Measurements from ENCODE around the gene VWA1. TPM values are rescaled to one million over a fixed set of nuclear protein-coding genes. Genes with fewer than 3 reads are reported as not detected.
"Not testable (repeated sequence)": the region's sequence is repeated elsewhere in the genome, so short reads cannot be mapped to it uniquely, and the experiment has no call there.

The VWA1 gene
- total RNA-seq, 4 donors from 2014 or later, result 29.4 to 82.0 (median 51.6) TPM

DNA sequence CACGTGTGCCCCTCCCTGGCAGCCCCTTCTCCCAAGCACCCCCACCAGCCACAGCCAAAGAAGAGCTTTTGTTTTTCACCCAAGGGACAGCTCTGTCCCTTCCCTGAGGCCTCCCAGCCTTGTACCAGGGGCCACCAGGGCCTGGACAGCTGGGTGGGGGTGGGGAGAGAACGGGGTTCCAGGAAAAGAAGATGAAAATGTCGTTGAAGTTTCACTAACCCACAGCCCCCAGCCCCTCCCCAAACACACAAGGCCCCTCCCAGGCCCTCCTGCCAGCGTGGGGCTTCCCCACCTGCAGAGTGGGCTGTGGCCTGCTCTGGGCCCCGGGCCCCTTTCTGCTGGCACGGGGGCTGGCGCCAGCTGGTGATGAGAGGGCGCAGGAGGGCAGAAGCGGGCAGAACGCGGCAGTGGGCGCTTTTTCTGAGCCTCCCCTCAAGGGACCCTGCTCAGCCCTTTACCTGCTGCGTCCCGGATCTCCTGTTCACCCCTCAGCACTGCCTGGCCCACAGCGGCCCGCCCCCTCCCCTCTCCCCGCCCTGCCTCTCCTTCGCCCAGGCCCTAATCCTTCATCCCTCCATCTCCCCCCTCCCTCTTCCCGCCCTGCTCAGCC lies 8.9 kb upstream of the VWA1 start:
- no peak overlapping the region for H3K4me3 ChIP-seq
- intact Hi-C loops (cut with DNase I; ENCODE audit: low total_unique reads), result no loop called here
- in situ Hi-C loops (cut with MboI; ENCODE audit: low pct_ligation_motif_present in 1 of 4, low pct_unique_long_range_greater_than_20kb in 1 of 4, low sequenced_read_pairs in 3 of 4), result no loop called here

GRCh38 chr1:1427106-1427819 lies 8.2 kb upstream of the VWA1 start:
- no peak for DNase-seq
- intact Hi-C loops (cut with DNase I; ENCODE audit: low total_unique reads) (no loop called here), in situ Hi-C loops (cut with MboI; ENCODE audit: low pct_ligation_motif_present in 1 of 4, low pct_unique_long_range_greater_than_20kb in 1 of 4, low sequenced_read_pairs in 3 of 4) (no loop called here)
- TF ChIP-seq POLR2AphosphoS5 (IDR thresholded peaks at IDR 0.05) (no peak), POLR2A (IDR thresholded peaks at IDR 0.05) (no peak), CTCF (IDR thresholded peaks at IDR 0.05) (no peak), EP300 (IDR thresholded peaks at IDR 0.05; ENCODE audit: low read depth) (no peak)
- Histone ChIP-seq H3K4me3 (peak overlapping the region in 3 of 4 donors; percentile 36 to 43 (median 43)), H3K4me1 (peaks cover 25 to 32% (median 30%) of the 10 kb centered on the region in 4 donors), H3K27ac (peak overlapping the region; percentile 62 to 75 (median 70)), H3K27me3 (peaks cover 24% of the 10 kb centered on the region), H3K9me3 (no peaks in the 10 kb centered on the region), H3K36me3 (no peaks in the 10 kb centered on the region)
- WGBS, 2 donors (ENCODE audit: low coverage in 1 of 2), result 28% methylated on average over 19 of the region's 66 CpGs; no CpG with 5 or more reads in 1 of the 2 donors

More for the DNA sequence above, 8.9 kb upstream of the VWA1 start:
- no peak for TF ChIP-seq CTCF (IDR thresholded peaks at IDR 0.05)
- TF ChIP-seq POLR2A (IDR thresholded peaks at IDR 0.05), result no peak
- TF ChIP-seq POLR2AphosphoS5 (IDR thresholded peaks at IDR 0.05), result no peak
- TF ChIP-seq EP300 (IDR thresholded peaks at IDR 0.05; ENCODE audit: low read depth), result no peak
- Histone ChIP-seq H3K27me3 (peaks cover 24% of the 10 kb centered on the region), H3K9me3 (no peaks in the 10 kb centered on the region), H3K4me1 (peaks cover 18 to 25% (median 23%) of the 10 kb centered on the region in 4 donors), H3K27ac (peak overlapping the region in 1 of 4 donors; percentile 74), H3K36me3 (no peaks in the 10 kb centered on the region)
- 27% methylated on average over 19 of the region's 19 CpGs; no CpG with 5 or more reads in 1 of the 2 donors for WGBS, 2 donors (ENCODE audit: low coverage in 1 of 2)
- DNase-seq, result no peak

DNA sequence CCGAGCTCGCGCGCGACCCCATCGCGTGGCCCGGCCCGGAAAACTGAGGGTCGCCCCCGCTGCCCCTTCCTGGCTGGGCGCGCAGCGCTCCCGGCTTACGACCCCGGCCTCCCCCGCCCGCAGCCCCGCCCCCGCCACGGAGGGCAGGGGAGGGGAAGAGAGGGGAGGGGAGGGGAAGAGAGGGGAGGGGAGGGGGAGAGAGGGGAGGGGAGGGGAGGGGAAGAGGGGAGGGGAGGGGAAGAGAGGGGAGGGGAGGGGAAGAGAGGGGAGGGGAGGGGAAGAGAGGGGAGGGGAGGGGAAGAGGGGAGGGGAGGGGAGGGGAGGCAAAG lies 7.7 kb upstream of the VWA1 start:
- Histone ChIP-seq H3K27me3 (peaks cover 24% of the 10 kb centered on the region), H3K27ac (peak overlapping the region; percentile 62 to 75 (median 70)), H3K9me3 (no peaks in the 10 kb centered on the region), H3K4me3 (peak overlapping the region in 3 of 4 donors; percentile 36 to 43 (median 43)), H3K4me1 (peaks cover 30 to 37% (median 35%) of the 10 kb centered on the region in 4 donors), H3K36me3 (no peaks in the 10 kb centered on the region)
- DNase-seq, result no peak
- intact Hi-C loops (cut with DNase I; ENCODE audit: low total_unique reads), result no loop called here
- TF ChIP-seq EP300 (IDR thresholded peaks at IDR 0.05; ENCODE audit: low read depth) (no peak), CTCF (IDR thresholded peaks at IDR 0.05) (no peak), POLR2A (IDR thresholded peaks at IDR 0.05) (no peak), POLR2AphosphoS5 (IDR thresholded peaks at IDR 0.05) (no peak)
- in situ Hi-C loops (cut with MboI; ENCODE audit: low pct_ligation_motif_present in 1 of 4, low pct_unique_long_range_greater_than_20kb in 1 of 4, low sequenced_read_pairs in 3 of 4), result no loop called here
- WGBS, 2 donors (ENCODE audit: low coverage in 1 of 2), result no CpG with 5 or more reads among the region's 22 CpGs

- H3K27ac ChIP-seq, result peak overlapping the region; percentile 58 to 96 (median 90)
- no peak for TF ChIP-seq CTCF (IDR thresholded peaks at IDR 0.05)
- TF ChIP-seq POLR2A (IDR thresholded peaks at IDR 0.05), result no peak
- TF ChIP-seq EP300 (IDR thresholded peaks at IDR 0.05; ENCODE audit: low read depth), result no peak
- no peak for TF ChIP-seq POLR2AphosphoS5 (IDR thresholded peaks at IDR 0.05)
- H3K27me3 ChIP-seq, result peaks cover 24% of the 10 kb centered on the region
- 47 to 60% methylated on average over 3 to 19 of the region's 19 CpGs for WGBS, 2 donors (ENCODE audit: low coverage in 1 of 2)
- intact Hi-C loops (cut with DNase I; ENCODE audit: low total_unique reads) (no loop called here), in situ Hi-C loops (cut with MboI; ENCODE audit: low pct_ligation_motif_present in 1 of 4, low pct_unique_long_range_greater_than_20kb in 1 of 4, low sequenced_read_pairs in 3 of 4) (no loop called here)
- H3K4me1 ChIP-seq, result peaks cover 34 to 41% (median 39%) of the 10 kb centered on the region in 4 donors
- no peak for DNase-seq
- no peaks in the 10 kb centered on the region for H3K36me3 ChIP-seq
- H3K4me3 ChIP-seq, result no peak overlapping the region
- no peaks in the 10 kb centered on the region for H3K9me3 ChIP-seq
These were observed 7.3 kb upstream of the VWA1 start for GRCh38 chr1:1428174-1428573.

DNA sequence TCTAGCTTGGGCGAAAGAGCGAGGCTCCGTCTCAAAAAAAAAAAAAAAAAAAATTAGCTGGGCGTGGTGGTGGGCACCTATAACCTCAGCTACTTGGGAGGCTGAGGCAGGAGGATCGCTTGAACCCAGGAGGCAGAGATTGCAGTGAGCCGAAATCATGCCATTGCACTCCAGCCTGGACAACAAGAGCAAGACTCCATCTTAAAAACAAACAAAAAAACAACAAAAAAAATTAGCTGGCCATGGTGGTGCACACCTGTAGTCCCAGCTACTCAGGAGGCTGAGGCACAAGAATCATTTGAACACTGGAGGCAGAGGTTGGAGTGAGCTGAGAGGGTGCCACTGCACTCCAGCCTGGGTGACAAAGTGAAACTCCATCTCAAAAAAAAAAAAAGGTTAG lies 6.5 kb upstream of the VWA1 start:
- H3K4me1 ChIP-seq, result peaks cover 42 to 49% (median 47%) of the 10 kb centered on the region in 4 donors

More for the DNA sequence above, 6.5 kb upstream of the VWA1 start:
- H3K27ac ChIP-seq, result peak overlapping the region; percentile 88 to 96 (median 94)
- intact Hi-C loops (cut with DNase I; ENCODE audit: low total_unique reads); H3K9me3 ChIP-seq; H3K4me3 ChIP-seq; in situ Hi-C loops (cut with MboI; ENCODE audit: low pct_ligation_motif_present in 1 of 4, low pct_unique_long_range_greater_than_20kb in 1 of 4, low sequenced_read_pairs in 3 of 4); DNase-seq; H3K36me3 ChIP-seq: not testable (repeated sequence)
- H3K27me3 ChIP-seq, result peaks cover 24% of the 10 kb centered on the region
- 83% methylated on average over 2 to 6 of the region's 6 CpGs for WGBS, 2 donors (ENCODE audit: low coverage in 1 of 2)
